GM18520 (cell line): Measurements from ENCODE around the gene EXOSC6.
A peak's percentile ranks its signal among the peaks of the same experiment; 100 is the strongest.
"Not testable (repeated sequence)": the region's sequence is repeated elsewhere in the genome, so short reads cannot be mapped to it uniquely, and the experiment has no call there.

Experiments used
- ATAC-seq: cut with Tn5 transposase; IDR thresholded peaks from one replicate; pipeline ENCODE4 v1.9.1; 2021; ENCODE audit not compliant: unreplicated experiment

EXOSC6 gene

DNA sequence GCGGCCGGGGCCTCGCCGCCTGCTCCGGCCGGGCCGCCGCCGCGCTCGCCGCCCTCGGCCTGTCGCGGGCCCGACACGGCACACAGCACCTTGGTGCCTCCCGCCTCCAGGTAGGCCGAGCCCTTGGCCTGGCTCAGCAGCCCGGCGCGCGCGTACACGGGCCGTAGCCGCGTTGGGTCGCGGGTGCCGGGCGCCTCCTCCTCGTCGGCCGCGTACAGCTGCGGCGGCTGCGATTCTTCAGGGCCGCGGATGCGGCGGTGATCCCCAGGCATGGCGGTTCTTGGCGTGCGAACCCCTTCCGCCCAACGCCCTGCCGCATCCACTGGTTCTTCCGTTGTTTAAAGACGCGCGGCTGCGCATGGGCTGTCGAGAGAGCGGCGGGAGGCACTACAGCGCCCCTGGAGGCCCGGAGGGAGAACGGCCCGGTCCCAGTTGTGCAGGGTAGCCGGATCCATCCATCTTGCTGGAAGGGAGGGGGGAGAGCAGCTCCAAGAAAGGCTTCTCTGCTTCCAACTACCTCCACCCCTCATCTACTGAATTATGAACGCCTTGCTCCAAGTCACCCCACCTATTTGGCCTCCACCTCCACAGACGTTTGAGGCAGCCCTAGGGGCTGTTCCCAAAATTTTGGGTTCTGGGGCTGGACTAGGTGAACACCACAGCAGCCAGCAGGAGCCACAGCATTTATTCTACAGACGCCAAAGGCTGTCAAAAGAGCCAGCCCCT, at the start of gene EXOSC6:
Gene EXOSC6 (minus strand): TSS at position 312 of the 726 bp plus-strand sequence. CDS start 40 bp downstream, at position 272.
- ATAC-seq: peak; percentile 63

DNA sequence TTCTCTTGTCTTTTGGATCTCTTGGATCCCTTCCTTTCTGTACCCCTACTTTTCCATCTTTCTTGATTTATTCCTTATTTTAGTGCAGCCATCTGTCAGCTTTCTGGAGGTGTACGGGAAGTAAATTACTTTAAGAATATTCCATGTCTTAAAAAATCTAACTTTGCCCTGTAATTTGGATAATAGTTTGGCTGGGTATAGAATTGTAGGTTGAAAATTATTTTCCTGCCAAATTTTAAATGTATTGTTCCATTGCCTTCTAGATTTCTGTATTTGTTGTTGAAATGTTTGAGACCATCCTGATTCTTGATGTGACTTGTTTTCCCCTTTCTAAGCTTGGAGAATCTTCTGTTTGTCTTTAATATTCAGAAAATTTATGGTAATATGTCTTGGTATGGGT, 49.4 kb upstream of the EXOSC6 start:
- no peak for ATAC-seq

DNA sequence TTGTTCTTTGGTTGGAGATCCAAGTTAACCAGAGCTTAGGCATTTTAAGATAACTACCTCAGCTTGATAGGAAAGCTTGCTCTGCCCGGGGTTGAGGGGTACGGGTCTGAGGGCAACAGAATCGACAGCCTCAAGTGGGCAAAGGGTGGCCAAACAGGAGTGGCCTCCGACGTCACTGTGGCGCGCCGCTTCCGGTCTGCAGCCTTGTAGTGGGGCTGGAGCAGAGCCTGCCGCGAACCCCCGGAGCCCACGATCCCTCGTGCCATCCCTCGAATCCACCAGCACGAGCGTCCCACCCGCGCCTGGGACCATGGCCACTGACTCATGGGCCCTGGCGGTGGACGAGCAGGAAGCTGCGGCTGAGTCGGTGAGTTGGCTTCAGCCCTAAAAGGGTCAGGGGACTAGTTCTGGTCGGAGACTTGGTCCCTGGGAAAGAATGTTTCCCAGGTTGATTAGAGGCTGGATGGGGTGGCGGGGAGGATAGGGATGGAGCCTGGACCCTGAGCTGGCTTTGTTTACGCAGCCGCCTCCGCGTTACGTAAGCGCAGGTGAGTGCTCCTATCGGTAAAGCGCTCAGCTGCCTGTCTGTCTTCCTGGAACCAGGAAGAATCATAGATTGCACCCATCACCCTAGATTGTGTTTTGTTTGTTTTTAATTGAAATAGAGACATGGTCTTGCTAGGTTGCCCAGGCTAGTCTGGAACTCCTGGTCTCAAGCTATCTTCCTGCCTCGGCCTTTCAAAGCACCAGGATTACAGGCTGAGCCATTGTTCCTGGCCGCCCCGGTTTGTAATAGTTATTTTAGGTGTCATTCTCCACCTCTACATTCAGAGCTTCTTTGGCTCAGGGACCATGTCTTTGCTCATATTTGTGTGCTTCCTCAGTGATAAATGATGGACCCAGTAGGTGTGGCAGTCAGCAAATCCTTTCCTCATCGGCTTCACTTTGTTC, 47.5 kb upstream of the EXOSC6 start, which contains the start of gene DDX19B:
Gene DDX19B (plus strand): TSS at position 199 of the 951 bp plus-strand sequence. CDS start 112 bp downstream, at position 311.
- ATAC-seq: peak; percentile 57

DNA sequence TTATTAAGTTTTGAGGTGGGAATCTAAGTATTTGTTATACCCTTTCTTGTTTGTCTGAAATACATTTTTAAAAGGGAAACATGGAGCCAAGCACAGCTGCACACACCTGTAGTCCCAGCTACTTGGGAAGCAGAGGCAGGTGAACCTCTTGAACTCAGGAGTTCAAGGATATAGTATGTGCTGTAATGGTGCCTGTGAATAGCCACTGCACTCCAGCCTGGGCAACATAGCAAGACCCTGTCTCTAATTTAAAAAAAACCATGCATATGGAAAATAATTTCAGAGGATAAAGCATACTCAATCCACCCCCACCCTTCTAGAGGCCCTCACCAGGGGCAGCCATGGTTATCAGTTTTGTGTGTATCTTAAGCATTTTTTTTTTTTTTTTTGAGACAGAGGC, 43.9 kb upstream of the EXOSC6 start:
- no peak for ATAC-seq

DNA sequence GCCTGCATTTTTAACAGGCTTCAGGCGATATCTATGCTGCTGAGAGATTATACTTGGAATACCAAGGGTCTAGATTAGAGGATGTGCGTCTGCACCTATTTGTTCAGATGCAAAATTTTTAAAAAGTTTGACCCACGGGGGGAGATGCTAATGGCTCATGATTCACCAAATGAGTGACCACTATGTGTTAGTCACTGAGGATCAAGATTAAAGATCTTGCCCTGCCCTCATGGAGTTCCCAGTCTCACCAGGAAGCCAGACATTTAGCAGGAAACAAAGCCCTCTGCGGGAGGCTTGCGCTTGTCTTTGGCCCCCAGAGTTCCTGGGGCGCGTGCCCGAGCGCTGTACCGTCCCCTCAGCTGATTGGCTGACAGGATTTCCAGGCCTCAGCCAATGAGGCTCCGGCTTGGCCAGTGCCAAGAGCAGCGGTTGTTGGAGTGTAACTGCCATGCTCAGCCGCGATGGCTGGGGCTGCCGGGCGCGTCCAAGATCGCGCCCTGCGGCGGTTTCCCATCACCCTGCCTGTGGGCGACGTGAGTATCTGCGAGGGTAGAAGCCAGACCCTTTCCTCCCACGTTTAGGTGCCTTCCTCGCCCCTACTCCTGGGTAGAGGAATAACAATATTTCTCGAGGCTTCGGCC, 42.8 kb upstream of the EXOSC6 start:
- no peak for ATAC-seq

DNA sequence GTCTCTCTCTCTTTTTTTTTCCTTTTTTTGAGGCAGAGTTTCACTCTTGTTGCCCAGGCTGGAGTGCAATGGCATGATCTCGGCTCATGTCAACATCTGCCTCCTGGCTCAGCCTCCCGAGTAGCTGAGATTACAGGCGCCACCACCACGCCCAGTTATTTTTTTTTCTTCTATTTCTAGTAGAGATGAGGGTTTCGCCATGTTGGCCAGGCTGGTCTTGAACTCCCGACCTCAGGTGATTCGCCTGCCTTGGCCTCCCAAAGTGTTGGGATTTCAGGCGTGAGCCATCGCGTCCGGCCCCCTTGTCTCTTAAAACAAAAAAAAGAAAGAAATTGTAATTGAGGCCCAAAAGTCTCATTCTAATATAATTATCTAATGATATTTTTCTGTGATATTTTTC, 40.4 kb upstream of the EXOSC6 start:
- not testable (repeated sequence) for ATAC-seq

DNA sequence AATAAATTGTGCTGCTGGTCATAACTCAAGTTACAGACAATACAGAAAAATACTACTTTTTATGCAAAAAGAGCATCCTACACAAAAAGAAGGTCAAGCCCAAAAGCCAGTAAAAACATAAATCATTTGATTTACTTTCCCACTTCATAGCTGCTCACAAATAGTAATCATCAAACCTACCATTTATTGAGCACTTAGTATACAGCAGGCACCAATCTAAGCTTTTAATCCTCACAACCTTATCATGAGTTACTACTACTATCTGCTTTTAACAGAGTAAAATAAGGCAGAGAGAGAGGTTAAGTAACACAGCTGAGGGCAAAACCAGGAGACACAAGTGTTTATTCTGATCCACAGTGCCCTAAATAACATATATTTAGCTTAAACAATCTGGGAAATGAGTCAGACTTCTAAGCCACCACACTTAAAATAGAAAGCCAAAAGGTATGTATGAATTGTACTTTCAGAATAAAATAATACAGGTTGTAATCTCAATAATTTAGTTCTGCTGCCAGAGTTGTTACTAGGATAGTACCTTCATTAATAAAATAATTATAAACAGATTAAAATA, 39.3 kb upstream of the EXOSC6 start:
- ATAC-seq: no peak

DNA sequence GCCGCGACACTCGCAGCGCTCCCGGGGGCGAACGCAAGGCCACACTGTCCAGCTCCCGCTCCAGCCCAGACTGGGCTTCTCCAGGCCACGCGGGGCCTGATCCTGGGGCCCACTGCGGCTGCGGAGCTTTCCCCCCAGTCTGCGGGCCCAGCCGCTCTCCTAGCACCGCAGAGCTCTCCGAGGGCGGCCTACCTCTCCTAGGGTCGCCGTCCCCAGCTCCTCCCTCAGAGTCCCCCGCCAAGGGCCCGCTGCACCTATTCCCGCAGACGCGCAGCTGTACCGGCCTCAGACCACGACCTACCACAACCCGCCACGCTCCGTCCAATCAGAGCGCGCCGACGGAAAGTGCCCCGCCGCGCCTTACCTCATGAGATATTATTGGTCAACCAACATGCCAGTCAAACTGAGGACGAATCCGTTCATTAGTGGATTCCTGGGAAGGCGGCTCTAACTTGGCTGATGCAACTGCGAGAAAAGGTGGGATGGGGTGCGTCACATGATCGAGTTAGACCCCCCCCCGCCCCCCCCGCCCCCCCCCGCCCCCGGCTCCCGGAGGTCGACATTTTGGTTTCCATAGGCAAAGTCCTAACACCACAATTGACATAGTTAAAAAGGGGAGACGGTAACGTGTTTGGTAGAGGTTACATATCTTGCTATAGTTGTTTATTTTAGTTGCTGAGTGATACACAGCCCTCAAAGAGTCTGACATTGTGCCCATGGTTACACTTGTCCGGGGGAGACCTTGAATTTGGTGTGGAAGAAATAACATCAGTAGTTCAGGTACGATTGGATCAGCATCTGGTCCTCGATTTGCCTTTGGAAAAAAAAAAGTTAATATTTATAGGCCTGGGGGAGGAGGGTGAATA, 37.7 kb upstream of the EXOSC6 start, which contains the start of gene AARS1:
Gene AARS1 (minus strand): TSS at position 278 of the 866 bp plus-strand sequence. CDS start 6,743 bp downstream, outside the sequence.
- ATAC-seq: peak; percentile 97

DNA sequence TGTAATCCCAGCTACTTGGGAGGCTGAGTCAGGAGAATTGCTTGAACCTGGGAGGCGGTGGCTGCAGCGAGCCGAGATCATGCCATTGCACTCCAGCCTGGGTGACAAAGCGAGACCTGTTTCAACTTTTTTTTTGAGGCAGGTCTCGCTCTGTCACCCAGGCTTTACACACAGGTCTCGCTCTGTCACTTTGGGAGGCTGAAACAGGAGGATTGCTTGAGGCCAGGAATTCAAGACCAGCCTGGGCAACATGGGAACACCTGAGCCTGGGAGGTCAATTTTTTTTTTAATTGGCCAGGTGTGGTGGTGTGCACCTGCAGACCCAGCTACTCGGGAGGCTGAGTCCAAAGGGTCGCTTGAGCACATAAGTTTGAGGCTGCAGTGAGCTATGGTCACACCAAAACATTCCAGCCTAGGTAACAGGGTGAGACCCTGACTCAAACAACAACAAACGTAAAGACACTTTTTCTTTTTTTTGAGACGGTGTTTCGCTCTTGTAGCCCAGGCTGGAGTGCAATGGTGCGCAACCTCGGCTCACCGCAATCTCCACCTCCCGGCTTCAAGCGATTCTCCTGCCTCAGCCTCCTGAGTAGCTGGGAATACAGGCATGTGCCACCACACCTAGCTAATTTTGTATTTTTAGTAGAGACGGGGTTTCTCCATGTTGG, 35.7 kb upstream of the EXOSC6 start:
- ATAC-seq: not testable (repeated sequence)

DNA sequence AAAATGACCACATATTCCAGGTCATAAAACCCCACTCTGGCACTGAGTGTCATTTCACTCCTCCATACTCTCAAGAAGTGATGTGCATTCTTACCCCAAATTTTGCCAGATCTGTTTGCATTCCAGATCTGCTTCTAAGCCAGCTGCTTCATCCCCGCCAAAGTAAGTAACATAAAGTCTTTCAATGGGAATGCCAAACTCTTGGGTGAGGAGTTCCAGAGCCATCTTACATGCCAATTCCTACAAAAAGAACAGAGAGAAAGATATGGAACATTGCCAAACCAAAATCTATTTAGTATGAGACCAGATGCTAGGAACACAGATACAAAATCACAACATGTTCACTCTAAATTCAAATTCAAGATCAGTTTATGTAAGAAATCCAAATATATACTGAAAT, 24.7 kb upstream of the EXOSC6 start:
- ATAC-seq: no peak

DNA sequence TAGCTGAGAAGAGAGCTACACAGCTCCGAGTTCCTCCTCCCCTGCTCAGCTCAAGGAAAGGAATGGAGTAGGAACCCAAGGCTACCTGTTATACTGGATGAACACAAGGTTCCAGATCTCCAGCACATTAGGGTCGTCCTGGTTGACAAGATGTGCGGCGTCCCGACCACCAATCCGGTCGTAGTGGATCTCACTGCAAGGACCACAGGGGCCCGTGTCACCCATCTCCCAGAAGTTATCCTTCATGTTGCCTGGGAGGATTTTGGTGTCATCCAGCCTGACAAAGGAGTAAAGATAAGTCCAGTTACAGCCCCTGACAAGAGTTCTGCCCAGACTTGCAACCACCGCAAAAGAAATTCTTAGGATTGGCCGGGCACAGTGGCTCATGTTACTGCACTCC, 20.0 kb upstream of the EXOSC6 start:
- no peak for ATAC-seq

DNA sequence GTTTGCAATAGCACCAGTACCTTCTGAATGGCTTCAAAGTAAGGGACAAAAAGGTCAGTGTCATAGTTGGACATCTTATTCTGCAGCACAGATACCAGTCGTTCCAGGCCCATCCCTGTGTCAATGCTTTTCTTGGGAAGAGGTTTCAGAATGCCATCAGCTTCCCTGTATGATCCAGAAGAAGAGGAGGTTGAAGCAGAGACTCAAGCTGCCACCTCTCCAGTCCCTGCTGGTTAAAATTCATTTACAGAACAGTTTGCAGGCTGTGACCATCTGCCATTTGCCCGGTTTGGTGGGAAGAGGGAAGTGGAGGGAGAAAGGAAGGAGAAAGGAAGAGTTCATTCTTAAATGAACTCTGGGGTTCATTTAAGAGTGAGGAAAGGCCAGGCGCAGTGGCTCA, 18.4 kb upstream of the EXOSC6 start:
- no peak for ATAC-seq

DNA sequence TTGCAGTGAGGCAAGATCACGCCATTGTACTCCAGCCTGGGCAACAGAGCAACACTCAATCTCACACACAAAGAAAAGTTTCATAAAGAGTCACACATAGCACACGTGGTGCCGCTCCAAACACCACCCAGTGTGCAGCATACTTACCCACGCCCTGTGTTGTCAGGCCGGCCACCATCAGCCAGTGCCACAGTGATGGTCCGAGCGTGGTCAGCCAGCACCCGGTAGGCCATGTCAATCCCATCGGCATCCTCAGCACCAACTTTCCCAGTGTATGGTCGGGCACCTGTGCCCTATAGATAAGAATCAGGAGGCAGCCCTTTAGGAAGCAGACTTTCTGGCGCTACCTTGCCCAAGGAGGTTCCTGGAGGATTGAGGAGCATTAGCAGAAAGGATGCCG, 17.7 kb upstream of the EXOSC6 start:
- no peak for ATAC-seq

DNA sequence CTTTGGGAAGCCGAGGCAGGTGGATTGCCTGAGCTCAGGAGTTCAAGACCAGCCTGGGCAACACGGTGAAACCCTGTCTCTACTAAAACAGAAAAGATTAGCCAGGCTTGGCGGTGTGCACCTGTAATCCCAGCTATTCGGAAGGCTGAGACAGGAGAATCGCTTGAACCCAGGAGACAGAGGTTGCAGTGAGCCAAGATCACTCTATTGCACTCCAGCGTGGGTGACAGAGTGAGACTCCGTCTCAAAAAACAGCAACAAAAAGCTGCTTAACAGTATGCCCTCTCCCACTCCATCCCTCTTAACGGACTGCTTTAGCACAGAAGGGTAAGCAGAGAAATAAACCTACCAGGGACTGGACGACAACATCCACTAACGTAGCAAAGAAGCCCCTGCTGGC, 16.2 kb upstream of the EXOSC6 start:
- not testable (repeated sequence) for ATAC-seq

DNA sequence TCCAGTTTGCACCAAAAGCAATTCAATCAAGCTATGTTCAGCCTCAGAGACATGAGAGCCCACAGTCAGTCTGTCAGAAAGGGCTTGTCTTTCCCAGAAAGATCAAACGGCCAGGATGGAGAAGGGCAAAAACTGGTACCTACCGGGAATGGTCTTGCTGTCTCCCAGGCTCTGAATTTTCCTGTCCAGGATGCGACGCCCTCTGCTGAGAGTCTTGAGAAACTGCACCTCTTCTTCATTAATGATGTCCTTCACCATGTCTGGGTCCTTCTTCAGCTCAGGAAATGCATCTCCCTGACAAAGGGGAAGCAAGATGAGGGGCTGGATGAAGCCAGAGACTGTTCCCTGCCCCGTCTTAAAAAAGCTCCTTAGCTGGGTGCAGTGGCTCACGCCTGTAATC, 15.8 kb upstream of the EXOSC6 start:
- no peak for ATAC-seq

DNA sequence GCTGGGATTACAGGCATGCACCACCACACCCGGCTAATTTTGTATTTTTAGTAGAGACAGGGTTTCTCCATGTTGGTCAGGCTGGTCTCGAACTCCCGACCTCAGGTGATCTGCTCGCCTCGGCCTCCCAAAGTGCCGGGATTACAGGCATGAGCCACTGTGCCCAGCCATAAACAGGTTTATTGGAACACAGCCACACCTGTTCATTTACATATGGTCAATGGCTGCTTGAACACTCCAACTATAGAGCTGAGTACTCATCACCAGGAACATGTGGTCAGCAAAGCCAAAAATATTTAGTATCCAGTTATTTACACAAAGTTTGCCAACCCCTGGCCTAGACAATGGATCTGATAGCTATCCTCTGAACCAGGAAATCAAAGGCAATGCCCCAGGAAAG, 8.2 kb upstream of the EXOSC6 start:
- ATAC-seq: not testable (repeated sequence)

DNA sequence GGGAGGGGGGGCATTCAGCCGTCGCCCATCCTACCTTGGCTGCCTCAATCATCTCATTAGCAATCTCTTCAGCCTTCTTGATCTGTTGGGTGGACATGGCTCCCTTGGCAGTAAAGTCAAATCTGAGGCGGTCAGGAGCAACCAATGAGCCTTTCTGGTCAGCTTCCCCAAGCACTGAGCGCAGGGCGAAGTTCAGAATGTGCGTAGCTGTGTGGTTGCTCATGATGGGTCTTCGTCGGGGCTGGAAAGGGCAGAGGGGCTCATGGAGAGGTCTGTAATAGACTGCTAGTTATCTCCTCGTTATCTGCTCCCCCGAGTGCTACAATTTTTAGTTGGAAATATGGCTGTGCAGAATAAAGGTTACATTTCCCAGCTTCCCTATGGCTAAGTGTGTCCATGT, 7.2 kb upstream of the EXOSC6 start:
- ATAC-seq: no peak

DNA sequence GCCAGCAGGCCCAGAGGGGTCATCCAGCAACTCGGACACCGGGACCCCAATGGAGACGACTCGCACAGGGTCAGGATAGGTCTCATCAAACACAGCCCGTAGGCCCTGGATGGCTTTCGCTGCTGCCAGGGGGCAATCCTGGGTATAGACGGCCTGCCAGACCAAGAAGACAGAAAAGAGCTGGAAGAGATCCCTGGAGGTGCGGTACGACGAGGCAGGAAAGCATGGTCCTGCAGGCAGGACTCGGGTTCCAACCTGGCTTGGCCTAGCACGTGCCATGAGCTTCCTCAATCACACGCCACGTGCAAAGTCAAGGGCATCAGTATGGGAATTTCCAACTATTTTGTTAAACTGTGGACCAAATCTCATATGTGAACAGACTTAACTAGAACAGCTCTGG, 6.3 kb upstream of the EXOSC6 start:
- ATAC-seq: no peak

DNA sequence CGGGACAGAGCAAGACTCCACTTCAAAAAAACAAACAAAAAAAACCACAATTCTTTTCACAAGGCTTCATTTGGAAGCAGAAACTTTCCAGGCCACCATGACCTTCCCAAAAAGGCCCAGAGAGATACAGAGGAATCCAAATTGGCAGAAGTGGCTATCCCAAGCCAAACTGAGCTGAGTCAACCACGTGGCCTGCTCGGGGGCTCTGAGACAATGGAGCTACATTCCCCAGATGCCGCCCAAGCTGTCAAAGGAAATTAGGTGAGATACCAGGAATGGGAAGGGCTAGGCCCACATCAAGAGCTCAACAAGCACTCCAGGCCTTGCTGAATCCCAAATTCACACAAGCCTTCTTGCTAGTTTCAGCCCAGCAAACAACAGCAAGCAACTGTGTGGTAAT, 5.7 kb upstream of the EXOSC6 start:
- no peak for ATAC-seq
